MM.1S (cell line): Measurements from ENCODE around the gene ITK.
"Not testable (repeated sequence)": the region's sequence is repeated elsewhere in the genome, so short reads cannot be mapped to it uniquely, and the experiment has no call there.

Experiments used
- DNase-seq: peaks from one replicate; pipeline ENCODE4 v3.0.0-alpha.2; 2015
- H2AFZ ChIP-seq: fragments of 300-600 bp; sonication (generic); 2 replicates; pipeline ENCODE4 v1.6.0; 2016; ENCODE audit warnings: antibody characterized with exemption, low read length
- H3F3A ChIP-seq: fragments of 300-600 bp; sonication (generic); 2 replicates; pipeline ENCODE4 v1.6.1; 2016; ENCODE audit warnings: mild to moderate bottlenecking, antibody characterized with exemption, low read length, moderate library complexity, mixed read lengths; ENCODE audit not compliant: insufficient read depth
- H3K27ac ChIP-seq: fragments of 300-600 bp; sonication (generic); 2 replicates; pipeline ENCODE4 v1.5.1; 2016; ENCODE audit warnings: mild to moderate bottlenecking, low read length
- H3K27me3 ChIP-seq: fragments of 300-600 bp; sonication (generic); replicated peaks from 2 replicates; pipeline ENCODE4 v1.6.0; 2016; ENCODE audit warnings: low read length; ENCODE audit not compliant: insufficient read depth
- H3K36me3 ChIP-seq: fragments of 300-600 bp; sonication (generic); replicated peaks from 2 replicates; pipeline ENCODE4 v1.6.1; 2016; ENCODE audit warnings: mild to moderate bottlenecking, low read length, mixed read lengths; ENCODE audit not compliant: insufficient read depth
- H3K4me1 ChIP-seq: fragments of 300-600 bp; sonication (generic); 2 replicates; pipeline ENCODE4 v1.6.1; 2016; ENCODE audit warnings: low read length, mixed read lengths
- H3K4me2 ChIP-seq: fragments of 300-600 bp; sonication (generic); 2 replicates; pipeline ENCODE4 v1.6.0; 2016; ENCODE audit warnings: low read depth, low read length
- H3K4me3 ChIP-seq: fragments of 300-600 bp; sonication (generic); 2 replicates; pipeline ENCODE4 v1.5.1; 2016; ENCODE audit warnings: low read length, mixed read lengths
- H3K79me2 ChIP-seq: fragments of 300-600 bp; sonication (generic); 2 replicates; pipeline ENCODE4 v1.6.1; 2016; ENCODE audit warnings: mixed run types, low read length, mixed read lengths
- H3K9ac ChIP-seq: fragments of 300-600 bp; sonication (generic); 2 replicates; pipeline ENCODE4 v1.6.1; 2016; ENCODE audit warnings: low read length, mixed read lengths
- H3K9me2 ChIP-seq: fragments of 300-600 bp; sonication (generic); replicated peaks from 2 replicates; pipeline ENCODE4 v1.6.1; 2016; ENCODE audit warnings: mild to moderate bottlenecking, low read length, mixed read lengths; ENCODE audit not compliant: insufficient read depth
- H3K9me3 ChIP-seq: fragments of 300-600 bp; sonication (generic); replicated peaks from 2 replicates; pipeline ENCODE4 v1.6.1; 2016; ENCODE audit warnings: mild to moderate bottlenecking, low read length, mixed read lengths; ENCODE audit not compliant: insufficient read depth
- H4K20me1 ChIP-seq: fragments of 300-600 bp; sonication (generic); 2 replicates; pipeline ENCODE4 v1.6.1; 2016; ENCODE audit warnings: mild to moderate bottlenecking, low read length, moderate library complexity, mixed read lengths; ENCODE audit not compliant: insufficient read depth
- CTCF ChIP-seq: fragments of 300-600 bp; sonication (generic); IDR thresholded peaks from 2 replicates; pipeline ENCODE4 v1.5.1; 2016; ENCODE audit warnings: antibody characterized with exemption, low read length, mixed read lengths
- EZH2 ChIP-seq: fragments of 300-600 bp; sonication (generic); optimal IDR thresholded peaks from 2 replicates; pipeline ENCODE3; 2017; ENCODE audit warnings: low read depth, mild to moderate bottlenecking, antibody characterized with exemption, low read length, mixed read lengths
- EZH2phosphoT487 ChIP-seq: fragments of 300-600 bp; sonication (generic); IDR thresholded peaks from 2 replicates; pipeline ENCODE4 v1.6.1; 2018; ENCODE audit warnings: antibody characterized with exemption, low read length

Gene ITK

DNA sequence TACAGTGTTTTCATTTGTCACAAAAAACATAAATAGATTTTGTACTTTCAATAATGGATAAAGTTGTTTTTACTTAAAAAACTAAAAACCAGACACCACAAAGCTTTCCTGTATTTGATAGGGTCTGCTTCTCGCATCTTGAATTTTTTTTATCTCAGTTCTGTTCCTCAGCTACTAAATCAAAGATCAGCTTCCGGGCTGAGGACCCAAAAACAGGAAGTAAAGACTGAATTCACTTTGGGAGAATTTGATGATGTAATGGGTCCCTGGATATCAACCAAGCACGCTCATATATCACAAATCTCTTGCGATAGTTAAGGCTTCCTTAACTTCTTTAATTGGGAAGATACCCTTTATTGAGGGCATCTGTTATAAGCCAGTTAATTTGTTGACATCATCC is 24.1 kb downstream of the ITK start:
- H3K9ac ChIP-seq: no peak overlapping the region
- H3K4me1 ChIP-seq: no peaks in the 10 kb centered on the region
- no peaks in the 10 kb centered on the region for H3K79me2 ChIP-seq
- no peaks in the 10 kb centered on the region for H3K9me2 ChIP-seq
- no peak overlapping the region for H3K27ac ChIP-seq
- H3K27me3 ChIP-seq: no peaks in the 10 kb centered on the region
- no peaks in the 10 kb centered on the region for H3F3A ChIP-seq
- H4K20me1 ChIP-seq: no peaks in the 10 kb centered on the region
- H3K9me3 ChIP-seq: no peaks in the 10 kb centered on the region
- no peak overlapping the region for H2AFZ ChIP-seq
- TF ChIP-seq EZH2phosphoT487 (no peak), CTCF (no peak), EZH2 (no peak)
- H3K4me3 ChIP-seq: no peak overlapping the region
- DNase-seq: no peak
- no peaks in the 10 kb centered on the region for H3K36me3 ChIP-seq
- H3K4me2 ChIP-seq: no peak overlapping the region

DNA sequence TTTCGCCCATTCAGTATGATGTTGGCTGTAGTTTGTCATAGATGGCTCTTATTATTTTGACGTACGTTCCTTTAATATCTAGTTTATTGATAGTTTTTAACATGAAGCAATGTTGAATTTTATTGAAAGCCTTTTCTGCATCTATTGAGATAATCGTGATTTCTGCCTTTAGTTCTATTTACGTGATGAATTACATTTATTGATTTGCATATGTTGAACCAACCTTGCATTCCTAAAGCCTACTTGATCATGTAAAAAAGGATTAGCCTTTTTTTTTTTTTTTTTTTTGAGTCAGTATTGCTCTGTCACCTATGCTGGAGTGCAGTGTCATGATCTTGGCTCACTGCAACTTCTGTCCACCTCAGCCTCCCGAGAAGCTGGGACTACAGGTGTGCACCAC is 25.1 kb downstream of the ITK start:
- no peak overlapping the region for H3K27ac ChIP-seq
- no peaks in the 10 kb centered on the region for H3K27me3 ChIP-seq
- no peak overlapping the region for H3K4me3 ChIP-seq
- DNase-seq: no peak
- no peak overlapping the region for H3K9ac ChIP-seq
- H3K4me1 ChIP-seq: no peaks in the 10 kb centered on the region
- H3K4me2 ChIP-seq: no peak overlapping the region
- H3K79me2 ChIP-seq: no peaks in the 10 kb centered on the region
- no peak overlapping the region for H2AFZ ChIP-seq
- H4K20me1 ChIP-seq: no peaks in the 10 kb centered on the region
- TF ChIP-seq CTCF (no peak), EZH2phosphoT487 (no peak), EZH2 (no peak)
- H3K36me3 ChIP-seq: no peaks in the 10 kb centered on the region
- H3K9me2 ChIP-seq: no peaks in the 10 kb centered on the region
- H3F3A ChIP-seq: no peaks in the 10 kb centered on the region
- no peaks in the 10 kb centered on the region for H3K9me3 ChIP-seq

DNA sequence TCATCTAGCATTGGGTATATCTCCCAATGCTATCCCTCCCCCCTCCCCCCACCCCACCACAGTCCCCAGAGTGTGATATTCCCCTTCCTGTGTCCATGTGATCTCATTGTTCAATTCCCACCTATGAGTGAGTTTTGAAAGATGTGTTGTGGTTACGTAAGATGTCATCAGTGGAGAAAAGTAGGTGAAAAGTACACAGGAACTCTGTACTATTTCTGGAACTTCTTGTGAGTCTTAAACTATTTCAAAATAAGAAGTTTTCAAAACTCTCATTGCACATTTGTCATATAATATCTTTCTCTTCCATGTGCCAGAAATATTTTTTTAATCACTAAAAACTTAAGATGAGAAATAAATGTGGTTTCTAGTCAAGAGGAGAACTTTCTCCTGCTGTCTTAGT is 30.0 kb downstream of the ITK start:
- not testable (repeated sequence) for H3K4me1 ChIP-seq, H3K4me3 ChIP-seq, H3K9me3 ChIP-seq, H3F3A ChIP-seq, H3K27ac ChIP-seq, H2AFZ ChIP-seq, H4K20me1 ChIP-seq, H3K79me2 ChIP-seq, H3K9me2 ChIP-seq, H3K27me3 ChIP-seq, H3K9ac ChIP-seq, H3K4me2 ChIP-seq, DNase-seq, H3K36me3 ChIP-seq

- TF ChIP-seq EZH2phosphoT487 (no peak), EZH2 (no peak), CTCF (no peak)
- no peak overlapping the region for H3K4me3 ChIP-seq
- no peak overlapping the region for H2AFZ ChIP-seq
- H4K20me1 ChIP-seq: no peaks in the 10 kb centered on the region
- no peaks in the 10 kb centered on the region for H3K9me3 ChIP-seq
- no peak overlapping the region for H3K9ac ChIP-seq
- H3K27ac ChIP-seq: no peak overlapping the region
- no peaks in the 10 kb centered on the region for H3K36me3 ChIP-seq
- H3K4me2 ChIP-seq: no peak overlapping the region
- no peaks in the 10 kb centered on the region for H3K79me2 ChIP-seq
- no peaks in the 10 kb centered on the region for H3K9me2 ChIP-seq
- H3K27me3 ChIP-seq: no peaks in the 10 kb centered on the region
- no peak for DNase-seq
- H3K4me1 ChIP-seq: no peaks in the 10 kb centered on the region
- no peaks in the 10 kb centered on the region for H3F3A ChIP-seq
Measured at GRCh38 chr5:157212307-157212706, 31.7 kb downstream of the ITK start.
